T-cell (primary cell): ENCODE measurements around the gene PRR13. TPM values are rescaled to one million over a fixed set of nuclear protein-coding genes. Genes with fewer than 3 reads are reported as not detected.

Experiments
- ATAC-seq, 4 experiments: fragments of 200-7000 bp in 3 of 4; fragments of 150-1000 bp in 1 of 4; cut with Tn5 transposase; replicated peaks in 1 of 4; 1 replicate in 3 of 4; 2 replicates in 1 of 4; pipeline ENCODE4 v1.10.0; 2021; ENCODE audit warnings: moderate library complexity in 3 of 4, mild to moderate bottlenecking in 2 of 4, moderate number of reproducible peaks in 1 of 4
- CTCF ChIA-PET, 2 donors: fragments of 300-600 bp; sonication (Branson Sonifier 250); formaldehyde crosslinking; loops; one replicate each; lab custom pipeline; 2022; ENCODE audit warnings: antibody characterized with exemption in 2 of 2; lab: Charles Lee
- POLR2A ChIA-PET, 2 donors: fragments of 300-600 bp; sonication (Branson Sonifier 250); formaldehyde crosslinking; loops; one replicate each; lab custom pipeline; 2022; ENCODE audit warnings: antibody characterized with exemption in 2 of 2; lab: Charles Lee
- DNase-seq, 35 experiments: peaks; one replicate each; pipeline versions ENCODE4 v3.0.0 to v3.0.0-alpha.2; 2013 to 2023
- H3K27ac ChIP-seq: one replicate; pipeline ENCODE4 v1.5.1; 2013; ENCODE audit warnings: low read length
- H3K27me3 ChIP-seq, 2 experiments: replicated peaks in 1 of 2; 1 replicate in 1 of 2; 2 replicates in 1 of 2; pipeline versions ENCODE4 v1.6.1 to v1.7.0; 2013; ENCODE audit warnings: low read length in 1 of 2, mixed read lengths in 1 of 2; ENCODE audit not compliant: control insufficient read depth in 2 of 2, insufficient read depth in 2 of 2; ENCODE audit errors: extremely low read depth in 1 of 2
- H3K36me3 ChIP-seq, 2 donors: 1 replicate in 1 of 2; 2 replicates in 1 of 2; pipeline versions ENCODE4 v1.6.1 to v1.7.0; 2013; ENCODE audit warnings: low read length in 1 of 2; ENCODE audit not compliant: control insufficient read depth in 2 of 2, insufficient read depth in 1 of 2; ENCODE audit errors: extremely low read depth in 1 of 2
- H3K4me1 ChIP-seq, 2 experiments: 1 replicate in 1 of 2; 2 replicates in 1 of 2; pipeline versions ENCODE4 v1.6.1 to v1.7.0; 2013; ENCODE audit warnings: low read length in 2 of 2, mixed read lengths in 1 of 2; ENCODE audit not compliant: insufficient read depth in 2 of 2, control insufficient read depth in 1 of 2; ENCODE audit errors: extremely low read depth in 1 of 2
- H3K4me3 ChIP-seq, 2 donors: 1 replicate in 1 of 2; 2 replicates in 1 of 2; pipeline versions ENCODE4 v1.5.1 to v1.7.0; 2013; ENCODE audit warnings: mild to moderate bottlenecking in 2 of 2, low read length in 1 of 2, moderate library complexity in 1 of 2; ENCODE audit not compliant: control insufficient read depth in 1 of 2; ENCODE audit errors: extremely low read depth in 1 of 2
- H3K9me3 ChIP-seq: 2 replicates; pipeline ENCODE4 v1.7.0; 2013
- H3K27ac Mint-ChIP-seq, 2 donors: one replicate each; pipeline ENCODE4 v1.8.0; 2020 to 2021; ENCODE audit warnings: mild to moderate bottlenecking in 2 of 2, mixed read lengths in 2 of 2
- H3K27me3 Mint-ChIP-seq, 2 donors: one replicate each; pipeline ENCODE4 v1.8.0; 2021 to 2022; ENCODE audit warnings: mixed read lengths in 2 of 2
- H3K36me3 Mint-ChIP-seq: one replicate; pipeline ENCODE4 v1.8.0; 2021; ENCODE audit warnings: mixed read lengths
- H3K4me1 Mint-ChIP-seq, 3 donors: one replicate each; pipeline ENCODE4 v1.8.0; 2020 to 2022; ENCODE audit warnings: mixed read lengths in 3 of 3, mild to moderate bottlenecking in 1 of 3
- H3K4me3 Mint-ChIP-seq, 3 donors: one replicate each; pipeline ENCODE4 v1.8.0; 2020 to 2022; ENCODE audit warnings: mild to moderate bottlenecking in 3 of 3, mixed read lengths in 3 of 3, moderate library complexity in 3 of 3
- H3K9me3 Mint-ChIP-seq, 3 donors: one replicate each; pipeline ENCODE4 v1.8.0; 2020 to 2022; ENCODE audit warnings: mixed read lengths in 3 of 3
- WGBS: methylation state at CpG from one replicate; pipeline ENCODE4 v1.1.5; 2013; ENCODE audit warnings: missing lambda C conversion rate; ENCODE audit not compliant: insufficient coverage; 5-methylcytosine and 5-hydroxymethylcytosine counted together
- total RNA-seq, 35 experiments: library from RNA in 6 of 35; stranded (reverse) in 6 of 35; fragments of 120-200 nt in 1 of 35; gene quantifications; one replicate each; pipeline versions ENCODE4 v1.2.1 to v1.2.4 and lab custom pipeline; 2013 to 2026

PRR13 gene
- total RNA-seq, 5 donors from 2014 or later (not counting 1 experiment from before 2014, with no cell fraction given) = 175 to 215 (median 187) TPM

GRCh38 chr12:53485955-53486735 is 44.6 kb downstream of the PRR13 start:
- Histone ChIP-seq H3K36me3 (peaks cover 13 to 64% of the 10 kb centered on the region in 2 donors), H3K4me1 (peaks cover 0 to 15% of the 10 kb centered on the region in 2 experiments), H3K27ac (no peak overlapping the region), H3K9me3 (no peaks in the 10 kb centered on the region), H3K4me3 (no peak overlapping the region), H3K27me3 (no peaks in the 10 kb centered on the region)
- ChIA-PET CTCF (interaction anchor here in 1 of 2 donors (0.6 kb wide), 1 partner anchor 138 kb away, joined by 3 read pairs; no protein-coding TSS in a partner anchor), POLR2A (interaction anchor here in 1 of 2 donors (0.6 kb wide), 1 partner anchor 22 kb away, joined by 3 read pairs; no protein-coding TSS in a partner anchor)
- WGBS = 96% methylated on average over 4 of the region's 10 CpGs
- Mint-ChIP-seq H3K4me1 (peaks cover 0 to 13% (median 8%) of the 10 kb centered on the region in 3 donors), H3K27ac (peak overlapping the region in 1 of 2 donors; percentile 9), H3K27me3 (no peaks in the 10 kb centered on the region), H3K4me3 (no peak overlapping the region), H3K9me3 (no peaks in the 10 kb centered on the region), H3K36me3 (peaks cover 10% of the 10 kb centered on the region)
- DNase-seq (no peak), ATAC-seq (no peak)

DNA sequence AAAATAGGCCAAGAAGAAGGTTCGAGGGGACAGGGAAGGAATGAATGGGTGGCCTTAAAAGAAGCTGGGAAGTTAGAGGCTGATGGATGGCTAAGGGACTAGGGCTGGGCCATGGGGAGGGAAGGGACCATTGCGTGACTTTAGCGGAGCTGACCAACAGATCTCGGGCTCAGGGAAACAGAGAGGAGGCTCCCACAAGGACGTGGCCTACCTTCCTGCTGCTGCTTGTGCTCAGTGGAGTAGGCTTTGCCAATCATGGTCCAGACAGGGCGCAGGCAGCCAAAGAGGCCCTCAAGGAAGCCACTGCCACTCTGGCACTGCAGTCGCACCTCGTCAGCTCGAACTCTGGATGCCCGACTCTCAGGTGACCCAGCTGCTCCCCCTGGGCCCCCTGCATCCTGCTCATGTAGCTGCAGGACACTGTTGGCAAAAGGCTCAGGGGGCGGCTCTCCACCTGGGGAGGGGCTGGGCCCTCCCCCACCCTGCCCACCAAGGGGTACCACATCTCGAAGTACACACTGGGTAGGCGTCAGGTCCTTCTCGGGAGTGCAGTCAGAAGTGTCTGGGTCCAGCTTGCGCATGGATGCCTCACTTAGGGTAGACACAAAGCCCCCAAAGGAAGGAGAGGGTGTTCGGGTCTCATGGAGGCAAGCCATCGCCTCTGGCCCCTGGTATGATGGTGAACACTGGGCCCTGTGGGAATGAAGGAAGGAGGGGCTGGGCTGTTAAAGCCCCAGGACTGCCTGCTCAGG is 45.4 kb downstream of the PRR13 start:
- Histone ChIP-seq H3K4me1 (peaks cover 0 to 15% of the 10 kb centered on the region in 2 experiments), H3K9me3 (no peaks in the 10 kb centered on the region), H3K4me3 (no peak overlapping the region), H3K36me3 (peaks cover 9 to 58% of the 10 kb centered on the region in 2 donors), H3K27me3 (no peaks in the 10 kb centered on the region), H3K27ac (no peak overlapping the region)
- Mint-ChIP-seq H3K27me3 (no peaks in the 10 kb centered on the region), H3K27ac (peak overlapping the region; percentile 9 to 11), H3K36me3 (peaks cover 8% of the 10 kb centered on the region), H3K4me1 (peaks cover 3 to 13% (median 8%) of the 10 kb centered on the region in 3 donors), H3K9me3 (no peaks in the 10 kb centered on the region), H3K4me3 (no peak overlapping the region)
- CTCF ChIA-PET = interaction anchor here in 1 of 2 donors (0.6 kb wide), 1 partner anchor 139 kb away, joined by 3 read pairs; no protein-coding TSS in a partner anchor
- DNase-seq (no peak), ATAC-seq (no peak)
- POLR2A ChIA-PET = interaction anchor here in 1 of 2 donors (0.6 kb wide), 1 partner anchor 21 kb away, joined by 3 read pairs; no protein-coding TSS in a partner anchor
- WGBS = 93% methylated on average over 16 of the region's 17 CpGs

- CTCF ChIA-PET = interaction anchor here (0.6 to 0.7 kb wide), 3 partner anchors 14 to 161 kb away, joined by 3 to 4 read pairs (median 3); no protein-coding TSS in a partner anchor
- no peak for DNase-seq
- Histone ChIP-seq H3K4me1 (peaks cover 10 to 37% of the 10 kb centered on the region in 2 experiments), H3K4me3 (no peak overlapping the region), H3K9me3 (no peaks in the 10 kb centered on the region), H3K27me3 (no peaks in the 10 kb centered on the region), H3K27ac (no peak overlapping the region), H3K36me3 (peaks cover 3 to 34% of the 10 kb centered on the region in 2 donors)
- no peak for ATAC-seq
- peaks cover 3% of the 10 kb centered on the region for H3K36me3 Mint-ChIP-seq
- H3K27ac Mint-ChIP-seq = peak overlapping the region in 1 of 2 donors; percentile 19
- H3K27me3 Mint-ChIP-seq = no peaks in the 10 kb centered on the region
- H3K9me3 Mint-ChIP-seq = no peaks in the 10 kb centered on the region
- 96% methylated on average over 5 of the region's 5 CpGs for WGBS
- peaks cover 21 to 28% (median 23%) of the 10 kb centered on the region in 3 donors for H3K4me1 Mint-ChIP-seq
- no peak overlapping the region for H3K4me3 Mint-ChIP-seq
- POLR2A ChIA-PET = interaction anchor here in 1 of 2 donors (0.7 kb wide), 1 partner anchor 36 kb away, joined by 5 read pairs; no protein-coding TSS in a partner anchor
Observed at GRCh38 chr12:53489242-53489864, 47.8 kb downstream of the PRR13 start.

DNA sequence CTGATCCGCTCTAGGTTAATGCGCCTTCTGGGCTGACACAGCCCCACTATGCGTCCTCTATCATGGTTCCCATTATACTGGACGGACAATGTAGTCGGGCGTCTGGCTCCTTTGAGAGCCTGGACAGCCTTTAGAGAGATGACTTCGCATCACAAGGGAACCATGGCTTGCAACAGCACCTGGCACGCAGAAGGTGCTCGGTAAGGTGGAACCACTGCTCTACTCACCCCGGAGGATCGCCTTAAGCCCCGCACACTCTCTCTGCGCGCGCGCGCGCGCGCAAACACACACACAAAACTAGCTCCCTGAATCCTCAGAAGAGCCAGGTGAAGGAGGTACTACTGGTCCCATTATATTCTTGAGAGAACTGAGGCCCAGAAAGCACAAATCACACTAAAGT is 50.7 kb downstream of the PRR13 start:
- 93% methylated on average over 7 of the region's 20 CpGs for WGBS
- ChIA-PET CTCF (interaction anchor here (0.6 to 1.9 kb wide), 10 partner anchors 9 to 390 kb away, joined by 3 to 7 read pairs (median 4); partner anchors contain the start of genes AAAS (in 1 of the 2), SP1 (in 1 of the 2) and TARBP2 (in 1 of the 2)), POLR2A (interaction anchor here (0.5 to 1.3 kb wide), 7 partner anchors 9 to 869 kb away, joined by 3 to 8 read pairs (median 3); partner anchors contain the start of gene TARBP2 (in 1 of the 2))
- peak overlapping the region; percentile 87 to 95 (median 94) for H3K4me3 Mint-ChIP-seq
- no peaks in the 10 kb centered on the region for H3K9me3 ChIP-seq
- H3K4me3 ChIP-seq = no peak overlapping the region
- peaks cover 27 to 36% (median 27%) of the 10 kb centered on the region in 3 donors for H3K4me1 Mint-ChIP-seq
- DNase-seq = peak in 1 of 35 experiments; percentile 35
- no peaks in the 10 kb centered on the region for H3K9me3 Mint-ChIP-seq
- H3K27ac Mint-ChIP-seq = peak overlapping the region; percentile 88 to 89
- H3K36me3 ChIP-seq = peaks cover 0 to 7% of the 10 kb centered on the region in 2 donors
- peak overlapping the region; percentile 80 for H3K27ac ChIP-seq
- no peaks in the 10 kb centered on the region for H3K36me3 Mint-ChIP-seq
- ATAC-seq = peak in 1 of 4 experiments; percentile 15
- no peaks in the 10 kb centered on the region for H3K27me3 Mint-ChIP-seq
- H3K27me3 ChIP-seq = no peaks in the 10 kb centered on the region
- peaks cover 11 to 28% of the 10 kb centered on the region in 2 experiments for H3K4me1 ChIP-seq

DNA sequence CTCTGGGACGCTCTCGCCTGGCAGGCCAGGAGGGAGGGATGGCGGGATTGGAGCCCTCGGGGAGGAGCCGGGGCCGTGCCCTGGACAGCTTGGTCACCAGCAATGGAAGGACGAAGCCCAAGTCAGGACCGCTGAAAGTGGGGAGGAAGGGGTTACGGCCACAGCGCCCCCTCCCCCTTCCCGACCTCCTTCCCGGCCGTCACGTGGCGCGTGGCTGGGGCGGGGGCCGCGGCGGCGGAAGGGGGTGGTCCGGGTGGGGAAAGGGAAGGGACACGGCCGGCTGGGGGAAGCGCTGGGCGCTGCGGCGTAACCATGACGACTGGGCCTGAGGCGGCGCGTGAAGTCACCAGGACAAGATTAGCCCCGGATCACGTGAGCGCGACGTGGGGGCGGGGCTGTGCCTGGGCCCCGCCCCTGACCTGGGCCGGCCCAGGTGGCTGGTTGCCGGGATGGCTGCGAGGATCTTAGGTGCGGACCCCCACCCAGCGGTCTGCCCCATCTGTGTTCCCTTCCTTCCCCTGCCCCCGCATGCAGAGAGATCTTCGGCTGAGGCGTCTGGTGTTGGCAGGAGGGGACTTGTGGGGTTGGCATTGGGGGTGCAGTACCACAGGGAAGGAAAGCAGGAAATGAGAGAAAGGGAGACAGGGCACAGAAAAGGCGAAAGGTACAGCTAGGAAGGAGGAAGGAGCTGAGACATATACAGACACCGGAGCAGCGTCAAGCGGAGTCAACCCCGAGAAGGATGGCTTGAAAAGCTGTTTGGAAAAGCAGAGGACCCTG is 51.5 kb downstream of the PRR13 start:
- no peaks in the 10 kb centered on the region for H3K36me3 Mint-ChIP-seq
- H3K4me1 Mint-ChIP-seq = peaks cover 28 to 44% (median 32%) of the 10 kb centered on the region in 3 donors
- peak; percentile 92 to 94 (median 93) for ATAC-seq

More for the DNA sequence above, 51.5 kb downstream of the PRR13 start:
- Histone ChIP-seq H3K4me3 (peak overlapping the region; percentile 58 to 64), H3K9me3 (no peaks in the 10 kb centered on the region), H3K27me3 (no peaks in the 10 kb centered on the region), H3K27ac (peak overlapping the region; percentile 80), H3K4me1 (peaks cover 11 to 29% of the 10 kb centered on the region in 2 experiments), H3K36me3 (peaks cover 0 to under 1% of the 10 kb centered on the region in 2 donors)
- H3K9me3 Mint-ChIP-seq = no peaks in the 10 kb centered on the region
- H3K4me3 Mint-ChIP-seq = peak overlapping the region; percentile 87 to 95 (median 94)
- ChIA-PET POLR2A (interaction anchor here (0.5 to 1.2 kb wide), 3 partner anchors 11 to 233 kb away, joined by 3 to 8 read pairs (median 5); no protein-coding TSS in a partner anchor), CTCF (interaction anchor here (0.5 to 1.2 kb wide), 3 partner anchors 172 to 1250 kb away, joined by 3 to 4 read pairs (median 3); no protein-coding TSS in a partner anchor)
- H3K27me3 Mint-ChIP-seq = no peaks in the 10 kb centered on the region
- H3K27ac Mint-ChIP-seq = peak overlapping the region; percentile 95
- 3% methylated on average over 29 of the region's 52 CpGs for WGBS
- DNase-seq = peak; percentile 61 to 91 (median 79)
